ENCODE data around the gene CNPY2.

- TF ChIP-seq POLR2A (IDR thresholded peaks at IDR 0.05) (no peak), CTCF (IDR thresholded peaks at IDR 0.05) (peak in 1 of 3 donors; percentile 20)
Observed at GRCh38 chr12:56266693-56267442, 48.9 kb downstream of the CNPY2 start, which contains the start of gene COQ10A.
